NCI-H345 treated with DMSO at 0.1 percent for 48 hours (cell line): ENCODE results near the gene IMMP2L.

Experiments
- DNase-seq: peaks from one replicate; lab custom pipeline; 2025; ENCODE audit not compliant: unreplicated experiment; lab: John Stamatoyannopoulos, UW

The IMMP2L gene

DNA sequence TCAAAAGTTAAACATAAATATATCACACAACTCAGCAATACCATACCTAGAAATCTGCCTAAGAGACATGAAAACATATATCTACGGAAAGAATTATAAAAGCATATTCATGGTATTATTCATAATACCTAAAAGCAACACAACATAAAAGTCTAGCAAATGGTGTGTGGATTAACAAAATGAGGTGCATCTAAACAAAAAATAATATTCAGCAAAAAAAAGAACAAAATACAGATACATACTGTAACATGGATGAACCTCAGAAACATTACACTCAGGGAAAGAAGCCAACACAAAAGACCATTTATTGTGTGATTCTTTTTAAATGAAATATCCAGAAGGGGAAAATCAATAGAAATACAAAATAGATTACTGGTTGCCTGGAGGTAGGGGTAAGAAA is 155.0 kb downstream of the IMMP2L start:
- no peak for DNase-seq

DNA sequence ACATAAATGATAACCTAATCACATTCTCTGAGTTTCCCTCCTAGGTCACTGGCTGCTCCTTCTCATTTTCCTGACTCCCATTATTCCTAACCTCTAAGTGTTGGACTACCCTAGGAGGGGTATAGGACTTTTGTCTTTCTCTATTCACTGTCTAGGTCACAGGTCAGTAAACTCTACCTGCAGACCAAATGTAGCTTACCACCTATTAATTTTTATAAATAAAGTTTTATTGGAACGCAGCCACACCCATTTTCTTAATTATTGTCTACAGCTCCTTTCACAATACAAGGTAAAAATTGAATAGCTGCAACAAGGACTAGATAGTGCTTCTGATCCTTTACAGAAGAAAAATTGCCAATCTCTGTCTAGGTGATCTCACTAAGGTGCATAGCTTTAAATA is 156.7 kb downstream of the IMMP2L start:
- DNase-seq, result no peak

DNA sequence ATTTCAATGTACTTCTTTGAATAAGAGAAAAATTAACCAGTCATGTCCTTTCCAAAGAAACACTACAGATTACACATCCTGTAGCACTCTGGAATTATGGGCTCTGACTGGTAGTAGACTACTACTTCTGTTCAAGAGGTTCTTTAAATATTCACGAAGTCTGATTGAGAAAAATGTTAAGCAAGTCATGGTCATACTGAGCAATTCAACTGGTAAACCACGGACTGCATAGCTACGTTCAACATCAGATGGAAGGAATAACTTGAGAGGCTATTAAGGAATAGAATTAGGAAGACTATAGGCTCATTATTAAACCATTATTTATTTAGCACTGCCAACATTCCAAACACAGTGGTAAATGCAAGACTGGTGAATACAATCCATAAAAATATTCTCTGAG is 160.8 kb downstream of the IMMP2L start:
- no peak for DNase-seq

DNA sequence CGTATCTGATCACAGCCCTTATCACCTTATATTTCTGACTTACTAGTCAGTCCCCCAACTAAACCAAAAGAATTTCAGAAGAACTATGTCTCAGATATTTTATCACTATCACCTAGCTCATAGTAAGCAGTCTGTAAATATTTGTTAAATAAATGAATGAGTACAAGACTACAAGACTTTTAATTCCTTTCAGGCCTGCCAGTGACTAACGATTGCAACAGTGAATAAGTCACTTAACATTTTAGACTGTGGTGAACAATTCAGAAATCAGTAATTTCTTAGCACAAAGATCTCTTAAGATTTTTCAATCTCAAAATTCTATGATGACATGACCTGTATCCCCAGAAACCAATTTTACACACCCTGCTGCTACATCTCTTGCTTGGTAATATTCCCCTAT is 162.2 kb downstream of the IMMP2L start:
- no peak for DNase-seq

DNA sequence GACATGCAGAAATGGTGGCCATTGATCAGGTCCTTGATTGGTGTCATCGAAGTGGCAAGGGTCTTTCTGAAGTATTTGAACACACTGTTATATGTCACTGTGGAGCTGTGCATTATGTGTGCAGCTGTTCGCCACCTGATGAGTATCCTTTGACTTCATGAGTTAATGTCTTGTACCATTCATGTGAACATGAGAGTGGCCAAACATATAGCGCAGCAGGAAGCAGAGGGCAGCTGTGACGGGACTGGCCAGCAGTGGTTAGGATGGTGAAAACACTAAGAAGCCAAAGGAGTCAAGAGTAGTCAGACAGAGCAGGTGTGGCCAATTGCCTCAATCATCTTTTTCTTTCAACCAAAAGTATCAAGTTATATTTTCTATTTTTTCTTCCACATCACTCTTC is 167.4 kb downstream of the IMMP2L start:
- no peak for DNase-seq

DNA sequence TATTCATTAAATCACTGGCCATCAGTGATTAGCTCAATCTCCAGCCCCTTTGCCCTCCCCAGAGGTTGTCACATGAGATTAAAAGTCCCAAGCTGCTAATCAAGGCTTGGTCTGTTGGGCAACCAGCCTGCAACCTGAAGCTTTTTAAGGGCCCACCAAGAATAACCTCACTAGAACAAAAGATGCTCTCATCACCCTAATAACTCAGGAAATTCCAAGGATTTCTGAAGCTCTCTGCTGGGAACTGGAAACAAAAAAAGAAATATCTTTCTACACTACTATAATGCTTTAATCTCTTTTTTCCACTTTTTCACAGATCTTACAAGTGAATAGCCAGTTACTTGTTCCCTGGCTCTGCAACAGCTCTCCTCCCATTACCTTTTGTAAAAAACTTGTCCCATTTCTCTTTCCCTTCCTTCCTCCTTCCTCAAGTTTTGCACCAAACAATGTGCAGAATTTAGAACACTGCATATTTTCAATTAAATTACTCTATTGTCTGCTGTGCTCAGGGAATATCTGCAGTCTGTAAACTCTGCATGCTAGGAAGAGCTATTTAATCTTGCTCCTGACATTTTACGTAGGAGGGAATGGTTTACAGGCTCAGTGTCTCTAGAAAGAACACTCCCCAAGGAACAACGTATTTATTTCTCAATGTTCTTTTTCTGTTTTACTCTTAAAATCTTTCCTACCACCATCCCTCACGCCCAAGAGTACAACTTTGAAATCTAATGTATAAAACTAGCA is 169.1 kb downstream of the IMMP2L start:
- no peak for DNase-seq

DNA sequence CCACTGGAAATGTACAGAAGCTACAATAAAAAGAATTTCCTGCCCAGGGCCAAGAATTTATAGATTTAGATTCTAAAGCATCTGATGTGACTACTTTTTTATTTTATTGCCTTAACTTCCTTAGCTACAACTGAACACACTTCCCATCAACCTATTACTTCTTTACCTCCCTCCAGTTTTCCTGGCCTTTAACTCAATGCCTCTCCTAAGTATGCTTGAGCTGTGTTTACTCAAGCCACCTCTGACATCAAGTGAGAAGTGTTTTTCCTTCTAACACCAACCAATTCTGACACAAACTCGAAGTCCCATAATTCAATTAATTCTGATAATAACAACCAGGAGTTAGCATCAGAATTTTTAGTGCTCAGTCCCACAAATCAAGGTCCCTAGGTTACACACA is 170.0 kb downstream of the IMMP2L start:
- DNase-seq, result no peak

DNA sequence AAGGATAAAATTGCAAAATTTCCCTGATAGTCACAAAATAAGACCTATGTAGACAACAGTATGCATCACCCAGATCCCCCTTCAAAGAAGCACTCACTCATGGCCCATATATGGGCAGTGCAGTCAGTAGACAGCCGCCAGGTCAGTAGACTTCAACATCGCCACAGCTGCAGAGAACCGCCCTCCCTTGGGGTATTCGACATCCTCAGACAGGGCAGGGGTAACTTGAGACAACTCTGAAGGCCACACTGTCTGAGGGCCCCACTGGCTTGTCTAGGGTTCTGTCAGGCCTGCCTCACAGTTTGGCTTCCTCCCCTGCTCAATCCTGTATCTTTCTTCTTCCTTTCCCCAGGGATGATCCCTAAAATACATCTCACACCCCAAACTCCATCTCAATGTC is 172.3 kb downstream of the IMMP2L start:
- DNase-seq, result no peak

DNA sequence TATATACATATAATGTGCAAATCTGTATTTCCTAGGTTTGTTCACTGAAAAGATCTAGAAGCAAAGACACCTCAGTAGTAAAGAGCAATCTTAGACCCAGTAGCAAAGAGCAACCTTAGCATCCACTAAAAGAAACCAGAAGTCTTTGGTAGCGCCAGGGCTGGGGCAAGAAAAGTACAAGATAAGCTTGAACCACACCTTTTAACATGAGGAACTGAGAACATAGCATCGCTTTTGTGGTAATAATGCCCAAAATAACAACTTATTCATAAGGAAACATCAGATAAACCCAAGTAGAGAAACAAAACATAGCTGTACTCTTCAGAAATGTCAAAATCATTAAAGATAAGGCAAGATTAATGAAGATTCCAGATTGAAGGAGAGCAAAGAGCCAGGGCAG is 173.4 kb downstream of the IMMP2L start:
- DNase-seq, result no peak

DNA sequence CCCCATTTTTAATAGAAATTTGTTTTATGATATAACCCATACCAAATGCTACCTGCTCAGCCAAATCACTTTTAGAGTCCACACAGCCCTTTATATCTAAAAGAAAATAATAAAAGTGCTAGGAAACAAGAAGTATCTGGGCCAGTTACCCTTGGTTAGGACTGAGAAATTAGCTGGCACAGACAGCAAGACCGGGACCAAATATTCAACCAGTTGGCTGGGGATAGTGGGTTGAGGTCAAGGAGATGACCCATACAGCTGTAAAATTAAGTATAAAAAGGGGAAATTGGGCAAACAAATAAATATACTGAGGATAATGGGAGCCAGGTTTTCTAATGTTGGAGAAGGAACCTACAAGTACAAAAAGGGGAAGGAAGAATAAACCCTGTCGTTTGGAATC is 174.3 kb downstream of the IMMP2L start:
- DNase-seq, result no peak

DNA sequence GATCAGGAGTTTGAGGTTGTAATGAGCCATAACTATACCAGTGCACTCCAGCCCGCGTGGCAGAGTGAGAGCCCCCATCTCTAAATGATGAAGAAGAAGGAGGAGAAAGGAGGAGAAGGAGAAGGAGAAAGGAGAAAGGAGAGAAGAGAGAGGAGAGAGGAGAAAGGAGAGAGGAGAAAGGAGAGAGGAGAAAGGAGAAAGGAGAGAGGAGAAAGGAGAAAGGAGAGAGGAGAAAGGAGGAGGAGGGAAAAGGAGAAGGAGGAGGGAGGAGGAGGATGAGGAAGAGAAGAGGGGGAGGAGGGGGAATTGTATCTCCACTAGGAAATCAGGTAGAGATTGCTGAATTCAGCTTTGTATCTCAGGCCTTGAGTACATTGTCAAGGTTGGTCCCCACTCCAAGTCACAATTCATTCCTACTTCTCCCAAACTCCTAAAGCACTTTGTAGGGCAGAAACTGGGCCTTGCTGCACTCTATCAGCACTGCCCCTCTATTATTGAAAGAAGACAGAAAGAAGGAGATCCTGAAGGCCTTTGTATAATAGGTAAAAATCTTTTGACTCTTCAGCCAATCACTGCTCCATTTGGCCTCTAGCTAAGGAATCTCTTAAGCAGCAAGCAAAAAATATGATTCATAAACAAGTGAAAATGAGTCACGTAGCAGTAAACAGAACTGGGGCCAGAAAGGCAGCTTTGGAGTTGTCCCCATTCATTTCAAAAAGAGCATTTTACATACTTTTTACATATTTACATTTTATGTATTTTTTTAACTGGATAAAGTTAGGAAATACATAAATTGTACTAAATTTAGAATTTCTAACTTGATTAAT is 178.0 kb downstream of the IMMP2L start:
- no peak for DNase-seq

DNA sequence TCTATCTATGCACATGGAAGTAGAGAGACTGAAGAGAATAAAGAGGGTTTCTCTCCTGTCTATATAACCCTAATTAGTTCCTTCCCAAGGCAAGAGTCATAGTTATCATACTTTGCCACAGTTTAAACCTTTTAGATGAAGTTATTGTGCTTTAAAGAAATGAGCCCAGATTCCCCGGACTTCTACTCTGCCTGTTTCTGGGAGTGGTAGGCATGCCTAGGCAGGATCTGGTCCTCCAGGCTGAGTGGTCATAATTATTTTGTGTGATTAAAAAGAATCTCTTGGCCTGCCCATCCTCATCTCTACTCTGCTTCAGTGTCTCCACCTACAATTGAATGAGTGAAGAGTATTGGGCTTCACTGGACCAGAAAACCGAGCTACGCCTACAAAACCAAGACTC is 179.2 kb downstream of the IMMP2L start:
- DNase-seq, result no peak

DNA sequence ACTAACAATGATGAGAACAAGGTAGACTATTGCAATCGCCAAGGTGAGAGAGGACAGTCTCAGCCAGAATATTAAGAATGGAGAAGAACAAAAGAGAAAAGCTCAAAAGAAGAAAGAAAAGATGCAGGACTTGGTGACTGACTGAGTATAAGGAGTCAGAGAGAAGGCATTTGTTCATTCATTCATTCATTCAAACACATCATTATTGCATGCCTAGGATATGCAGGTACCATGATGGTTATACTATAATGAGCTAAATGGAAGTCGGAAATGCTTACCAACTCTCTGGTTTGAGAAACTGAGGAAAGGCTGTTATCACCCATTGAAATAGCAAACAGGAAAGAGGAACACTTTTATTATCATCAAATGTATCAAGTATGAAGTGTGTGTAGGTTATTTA is 180.7 kb downstream of the IMMP2L start:
- DNase-seq, result no peak

DNA sequence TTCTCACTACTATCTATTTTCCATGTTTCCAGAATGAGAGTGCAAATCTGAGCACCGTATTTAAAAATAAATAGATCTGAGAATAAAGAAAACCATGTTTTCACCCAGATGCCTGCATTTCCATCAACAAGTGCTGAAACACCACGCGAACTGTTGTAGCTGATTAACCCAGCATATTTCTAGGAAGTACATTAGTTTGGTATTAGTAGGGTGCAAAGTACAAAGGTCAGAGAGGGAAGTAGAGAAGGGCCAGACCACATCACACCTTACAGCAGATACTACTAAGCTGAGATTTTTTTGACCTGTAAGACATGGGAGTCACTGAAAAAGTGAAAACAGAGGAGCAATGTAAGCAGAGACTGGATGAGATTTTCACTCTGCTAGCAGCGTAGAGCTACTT is 181.3 kb downstream of the IMMP2L start:
- DNase-seq, result no peak

DNA sequence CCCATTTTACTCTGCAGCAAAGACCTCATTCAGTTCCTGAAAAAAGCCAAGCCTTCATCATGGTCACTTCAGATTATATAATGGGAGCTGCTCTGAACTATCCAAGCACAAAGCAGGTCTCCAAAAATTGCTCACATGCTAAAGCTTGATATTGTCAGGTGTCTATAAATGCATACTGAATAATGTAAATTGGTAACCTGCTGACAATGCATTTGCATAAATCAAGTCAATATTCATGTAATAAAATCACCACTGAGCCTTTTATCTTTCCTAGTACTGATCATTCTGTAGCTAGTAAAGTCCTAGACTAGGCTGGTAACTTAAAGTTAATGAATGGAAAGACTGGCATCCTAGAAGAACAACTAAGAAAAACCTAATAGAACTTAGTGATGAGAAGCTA is 188.3 kb downstream of the IMMP2L start:
- no peak for DNase-seq

DNA sequence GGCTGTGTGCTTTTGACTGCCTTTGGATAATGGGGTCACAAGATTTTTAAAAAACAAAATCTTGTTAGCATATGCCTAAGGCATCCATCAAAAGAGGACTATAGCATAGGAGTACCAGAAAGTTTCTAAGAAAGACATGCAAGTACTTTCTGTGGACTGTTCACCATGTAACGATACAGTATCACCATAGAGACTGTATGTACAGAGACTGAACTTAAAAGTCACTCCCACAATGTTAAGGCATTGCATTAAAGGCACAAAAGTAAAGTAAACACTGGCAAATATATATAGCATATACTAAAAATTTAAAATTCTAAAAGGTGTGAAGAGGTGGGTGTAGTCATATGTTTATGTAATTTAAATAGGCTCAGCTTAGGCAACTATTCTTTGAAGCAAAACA is 190.9 kb downstream of the IMMP2L start:
- DNase-seq, result no peak

DNA sequence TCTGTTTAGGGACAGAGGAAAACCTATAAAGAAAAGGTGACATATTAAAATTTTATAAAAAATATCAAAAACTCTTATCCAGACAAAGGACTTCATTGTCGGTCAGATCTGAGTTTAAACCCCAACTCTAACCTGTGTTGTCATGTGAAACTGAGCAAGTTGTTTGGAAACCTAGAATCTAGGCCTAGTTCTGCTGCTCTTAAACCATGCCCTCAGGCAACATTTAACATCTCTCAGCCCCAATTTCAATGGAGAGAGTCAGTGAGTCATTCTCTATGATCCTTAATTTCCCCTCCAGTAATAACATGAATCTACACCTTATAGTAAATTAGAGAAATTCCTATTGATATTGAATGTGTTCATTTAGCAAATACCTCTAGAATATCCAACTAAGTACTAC is 192.3 kb downstream of the IMMP2L start:
- DNase-seq, result no peak

DNA sequence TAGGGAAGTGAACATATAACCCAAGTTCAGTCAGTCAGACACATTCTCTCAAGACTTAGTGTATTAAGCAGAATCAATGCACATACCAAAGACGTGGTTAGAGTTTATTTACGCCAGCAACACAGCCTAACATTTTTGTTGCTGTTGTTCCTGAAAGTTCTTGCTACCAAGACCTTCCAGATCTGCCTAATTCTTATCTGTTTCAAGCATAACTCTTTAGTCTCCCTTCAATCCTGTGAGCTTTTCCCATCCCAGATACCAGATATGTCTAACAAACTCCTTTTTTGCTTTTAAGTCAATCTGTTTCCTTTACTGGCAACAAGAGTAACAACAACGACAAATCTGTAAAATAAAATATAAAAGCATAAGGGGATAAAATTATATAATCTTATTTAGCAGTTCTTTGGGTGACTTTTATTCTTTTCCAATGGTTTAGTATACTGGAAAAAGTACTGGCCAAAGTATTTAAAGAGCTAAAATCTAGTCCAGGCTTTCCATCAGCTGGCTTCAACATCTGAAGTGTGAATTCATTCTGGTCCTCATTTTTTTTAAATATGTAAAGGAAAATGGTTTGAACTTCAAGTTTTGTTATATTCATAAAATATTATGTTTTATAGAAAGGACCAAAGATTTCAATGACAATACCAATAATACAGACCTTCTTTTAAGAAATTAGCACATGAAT is 193.8 kb downstream of the IMMP2L start:
- no peak for DNase-seq

DNA sequence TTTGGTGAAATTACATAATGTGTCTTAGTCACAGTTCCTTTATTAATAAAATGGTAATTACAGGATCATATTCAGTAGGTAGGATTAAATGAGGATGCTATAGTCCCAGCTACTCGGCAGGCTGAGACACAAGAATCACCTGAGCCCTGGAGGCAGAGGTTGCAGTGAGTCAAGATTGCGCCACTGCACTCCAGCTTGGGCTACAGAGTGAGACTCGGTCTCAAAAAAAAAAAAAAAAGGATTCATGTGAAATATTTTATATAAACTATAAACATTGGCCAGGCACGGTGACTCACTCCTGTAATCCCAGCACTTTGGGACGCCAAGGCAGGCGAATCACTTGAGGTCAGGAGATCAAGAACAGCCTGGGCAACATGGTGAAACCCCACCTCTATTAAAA is 197.9 kb downstream of the IMMP2L start:
- no peak for DNase-seq

DNA sequence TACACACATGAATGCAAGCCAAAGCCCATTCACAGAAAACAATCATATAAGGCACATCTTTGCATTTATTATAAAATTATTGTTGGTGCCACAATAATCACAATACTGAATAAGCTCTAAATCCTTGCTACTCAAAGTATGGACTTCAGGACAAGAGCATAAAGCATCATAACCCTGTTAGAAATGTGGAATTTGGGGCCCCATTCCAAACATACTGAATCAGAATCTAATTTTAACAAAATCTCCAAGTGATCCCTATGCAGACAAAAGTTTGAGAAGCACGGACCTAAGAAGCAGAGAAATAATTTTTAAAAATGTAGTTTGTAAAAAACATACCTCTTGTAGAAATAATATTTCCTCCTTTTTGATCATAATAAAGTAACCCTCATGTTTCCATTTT is 199.2 kb downstream of the IMMP2L start:
- no peak for DNase-seq

DNA sequence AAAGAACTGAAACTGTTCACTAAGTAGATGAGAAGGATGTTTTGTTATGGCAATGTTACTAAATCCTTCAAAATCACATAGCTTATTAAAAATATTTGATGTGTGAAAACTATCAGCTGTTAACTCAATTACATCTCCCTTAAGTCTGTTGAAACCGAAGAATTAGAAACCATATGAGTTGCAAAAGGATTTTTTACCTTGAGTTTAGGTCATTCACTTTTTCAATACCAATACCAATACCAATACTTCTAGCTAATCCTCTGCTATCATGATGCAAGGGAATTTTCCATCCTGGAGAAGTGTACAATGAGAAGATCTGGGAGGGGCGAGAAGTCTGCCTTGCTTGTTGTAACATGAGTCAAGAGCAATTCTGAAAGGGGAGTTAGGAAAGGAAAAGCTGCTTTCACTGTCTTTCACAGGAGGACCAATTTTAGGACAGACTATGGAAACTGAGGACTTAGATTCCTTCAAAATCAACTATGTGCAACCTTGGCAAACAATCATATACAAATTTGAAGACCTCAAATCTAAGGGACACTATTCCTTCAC is 199.7 kb downstream of the IMMP2L start:
- DNase-seq, result no peak

DNA sequence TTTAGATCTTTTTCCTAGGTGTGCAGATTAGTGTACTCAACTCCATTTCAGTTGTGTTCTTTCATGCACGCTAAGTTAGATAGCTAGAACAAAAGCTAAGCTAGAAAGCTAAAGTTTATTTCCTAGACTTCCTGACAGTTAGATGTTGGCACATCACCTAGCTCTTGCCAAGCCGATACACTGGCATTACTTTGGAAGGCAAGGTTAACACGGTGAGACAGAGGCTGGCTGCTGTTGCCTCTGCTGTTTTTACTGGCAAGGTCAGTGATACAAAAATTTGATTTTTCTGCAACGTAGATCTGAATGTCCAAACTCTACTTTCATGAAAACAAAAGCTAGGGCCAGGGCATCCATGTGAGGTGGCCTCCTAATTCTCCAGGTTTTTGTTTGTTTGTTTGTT is 203.4 kb downstream of the IMMP2L start:
- DNase-seq, result no peak
